Activated T-cell treated with anti-CD3 and anti-CD28 coated beads for 48 hours (primary cell): Measurements from ENCODE around the gene ERBB4.

ENCODE experiments used
- DNase-seq: peaks from one replicate; pipeline ENCODE4 v3.0.0-alpha.2; 2020; ENCODE audit warnings: low read depth

ERBB4 gene

GRCh38 chr2:211329882-211330281 is 1208.7 kb downstream of the ERBB4 start:
- DNase-seq: no peak

- no peak for DNase-seq
Measured at GRCh38 chr2:211329421-211329820, 1209.2 kb downstream of the ERBB4 start.

GRCh38 chr2:211328126-211328525 is 1210.5 kb downstream of the ERBB4 start:
- no peak for DNase-seq
